HepG2 (cell line): ENCODE data around the gene MYBPC2. TPM values are rescaled to one million over a fixed set of nuclear protein-coding genes. Genes with fewer than 3 reads are reported as not detected.

ENCODE experiments used
- ATAC-seq: fragments of 200-7000 bp; cut with Tn5 transposase; 3 replicates; pipeline ENCODE4 v1.9.1; 2020; ENCODE audit warnings: mild to moderate bottlenecking, moderate library complexity
- BruUV-seq: library from RNA; stranded (reverse); fragments of 400-500 nt; replicated peaks from 2 replicates; lab custom pipeline; 2021; lab: Mats Ljungman, UMichigan
- CTCF ChIA-PET: fragments of 300-600 bp; formaldehyde crosslinking; extraction: SDS; loops from one replicate; lab custom pipeline; 2021; ENCODE audit warnings: low total read pairs, inconsistent platforms, low intra/inter-chr PET ratio; lab: Yijun Ruan, JAX
- POLR2A ChIA-PET: fragments of 350-600 bp; sonication (Branson Sonifier 250); formaldehyde crosslinking; loops from one replicate; lab custom pipeline; 2020; ENCODE audit warnings: antibody characterized with exemption, inconsistent platforms; lab: Yijun Ruan, JAX
- DNase-seq: peaks from one replicate; pipeline ENCODE4 v3.0.0-alpha.2; 2015; ENCODE audit warnings: low spot score
- FAIRE-seq: peaks from 3 replicates; lab custom pipeline; 2011; peaks lifted over from hg19 to GRCh38; lab: Jason Lieb, UNC
- H2AFZ ChIP-seq: one replicate; pipeline ENCODE4 v1.6.1; 2011; ENCODE audit warnings: low read length, inconsistent platforms
- H3K27ac ChIP-seq: fragments of 300-600 bp; 3 replicates; pipeline ENCODE4 v1.8.0; 2011; ENCODE audit warnings: mixed run types, mild to moderate bottlenecking, mixed read lengths, low read length, inconsistent platforms; ENCODE audit not compliant: insufficient read depth; ENCODE audit errors: extremely low read length
- H3K27me3 ChIP-seq, 2 experiments: fragments of 200-600 bp in 1 of 2; 2 replicates in 1 of 2; 3 replicates in 1 of 2; pipeline versions ENCODE4 v1.6.0 to v1.8.0; 2011; ENCODE audit warnings: low read length in 2 of 2, mild to moderate bottlenecking in 2 of 2, moderate library complexity in 2 of 2, inconsistent platforms in 1 of 2; ENCODE audit not compliant: insufficient read depth in 2 of 2, control insufficient read depth in 1 of 2
- H3K36me3 ChIP-seq, 2 experiments: fragments of 200-600 bp in 1 of 2; replicated peaks in 1 of 2; 2 replicates in 1 of 2; 3 replicates in 1 of 2; pipeline versions ENCODE4 v1.5.1 to v1.8.0; 2011; ENCODE audit warnings: low read length in 2 of 2, inconsistent platforms in 1 of 2; ENCODE audit not compliant: insufficient read depth in 2 of 2, control insufficient read depth in 1 of 2
- H3K4me1 ChIP-seq: 2 replicates; pipeline ENCODE4 v1.5.1; 2012; ENCODE audit warnings: low read length, inconsistent platforms; ENCODE audit not compliant: insufficient read depth
- H3K4me2 ChIP-seq: 2 replicates; pipeline ENCODE4 v1.6.0; 2011; ENCODE audit warnings: low read depth, low read length, inconsistent platforms
- H3K4me3 ChIP-seq, 3 experiments: fragments of 200-600 bp in 1 of 3; sonication (generic), shearing (Covaris generic) in 1 of 3; replicated peaks in 1 of 3; 2 replicates each; pipeline ENCODE4 v1.5.1; 2011 to 2016; ENCODE audit warnings: low read length in 3 of 3, inconsistent platforms in 2 of 3, low read depth in 2 of 3, mild to moderate bottlenecking in 2 of 3, control low read depth in 1 of 3, mixed read lengths in 1 of 3; ENCODE audit not compliant: insufficient read depth in 1 of 3
- H3K79me2 ChIP-seq: one replicate; pipeline ENCODE4 v1.6.1; 2011; ENCODE audit warnings: low read length, inconsistent platforms; ENCODE audit not compliant: insufficient read depth
- H3K9ac ChIP-seq: 2 replicates; pipeline ENCODE4 v1.6.0; 2011; ENCODE audit warnings: mild to moderate bottlenecking, low read depth, low read length, inconsistent platforms; ENCODE audit not compliant: insufficient read depth
- H3K9me3 ChIP-seq: 2 replicates; pipeline ENCODE4 v1.5.1; 2012; ENCODE audit warnings: mild to moderate bottlenecking, low read length
- H4K20me1 ChIP-seq: 2 replicates; pipeline ENCODE4 v1.6.0; 2011; ENCODE audit warnings: inconsistent platforms, mild to moderate bottlenecking, low read length, moderate library complexity; ENCODE audit not compliant: insufficient read depth
- CBX1 ChIP-seq: IDR thresholded peaks from one replicate; pipeline ENCODE4 v1.6.1; 2016; ENCODE audit warnings: antibody characterized with exemption, low read depth
- FOXC1 ChIP-seq: sonication (generic); formaldehyde crosslinking; IDR thresholded peaks from 2 replicates; pipeline ENCODE4 v1.8.0; 2022; ENCODE audit warnings: mild to moderate bottlenecking, missing genetic modification reagents, borderline replicate concordance
- HMGXB3 ChIP-seq: sonication (generic); formaldehyde crosslinking; IDR thresholded peaks from 2 replicates; pipeline ENCODE4 v1.4.0; 2020; ENCODE audit warnings: missing genetic modification reagents, borderline replicate concordance
- IRX3 ChIP-seq: sonication (generic); formaldehyde crosslinking; IDR thresholded peaks from 2 replicates; pipeline ENCODE4 v1.8.1; 2023; ENCODE audit warnings: mild to moderate bottlenecking, low read depth, missing genetic modification reagents, borderline replicate concordance
- MAF1 ChIP-seq: sonication (generic); formaldehyde crosslinking; IDR thresholded peaks from 2 replicates; pipeline ENCODE4 v1.5.0; 2020; ENCODE audit warnings: missing genetic modification reagents, borderline replicate concordance
- NCOR1 ChIP-seq: fragments of 200-600 bp; sonication (generic); IDR thresholded peaks from 2 replicates; pipeline ENCODE4 v1.7.0; 2017; ENCODE audit warnings: antibody characterized with exemption, low read length, borderline replicate concordance
- NFATC3 ChIP-seq: sonication (generic); formaldehyde crosslinking; IDR thresholded peaks from 2 replicates; pipeline ENCODE4 v1.5.1; 2020; ENCODE audit warnings: mild to moderate bottlenecking, missing genetic modification reagents
- NFYB ChIP-seq: sonication (generic); formaldehyde crosslinking; IDR thresholded peaks from 2 replicates; pipeline ENCODE4 v1.4.0; 2020; ENCODE audit warnings: missing genetic modification reagents
- PBX2 ChIP-seq: IDR thresholded peaks from 2 replicates; pipeline ENCODE4 v1.6.1; 2016; ENCODE audit warnings: control low read depth
- PHF8 ChIP-seq: sonication (generic); formaldehyde crosslinking; IDR thresholded peaks from 2 replicates; pipeline ENCODE4 v1.5.0; 2020; ENCODE audit warnings: missing genetic modification reagents
- SNRNP70 ChIP-seq: fragments of 200-400 bp; formaldehyde crosslinking; IDR thresholded peaks from 2 replicates; pipeline ENCODE4 v1.6.1; 2017; ENCODE audit warnings: mild to moderate bottlenecking, low read depth, low read length, moderate library complexity
- TEAD3 ChIP-seq: optimal IDR thresholded peaks from 2 replicates; pipeline ENCODE3; 2016; ENCODE audit warnings: borderline replicate concordance
- ZFX ChIP-seq: sonication (generic); formaldehyde crosslinking; IDR thresholded peaks from 2 replicates; pipeline ENCODE4 v1.4.0; 2020; ENCODE audit warnings: mild to moderate bottlenecking, low read depth, missing genetic modification reagents, moderate library complexity
- ZNF136 ChIP-seq: sonication (generic); formaldehyde crosslinking; IDR thresholded peaks from 2 replicates; pipeline ENCODE4 v1.8.1; 2022; ENCODE audit warnings: low read depth, mild to moderate bottlenecking, moderate library complexity, missing genetic modification reagents
- ZNF160 ChIP-seq: sonication (generic); formaldehyde crosslinking; IDR thresholded peaks from 2 replicates; pipeline ENCODE4 v1.8.0; 2022; ENCODE audit warnings: mild to moderate bottlenecking, inconsistent platforms, missing genetic modification reagents
- ZNF614 ChIP-seq: IDR thresholded peaks from 2 replicates; pipeline ENCODE4 v1.6.1; 2018; ENCODE audit warnings: missing biosample characterization, missing genetic modification reagents, inconsistent platforms, borderline replicate concordance
- ZNF629 ChIP-seq: sonication (generic); formaldehyde crosslinking; conservative IDR thresholded peaks from 2 replicates; pipeline ENCODE4 v1.5.0; 2020; ENCODE audit warnings: missing genetic modification reagents
- WGBS: methylation state at CpG from one replicate; pipeline ENCODE4 v1.1.6; 2017; ENCODE audit warnings: low lambda C conversion rate; 5-methylcytosine and 5-hydroxymethylcytosine counted together
- in situ Hi-C: cut with HindIII; loops from 2 replicates; pipeline ENCODE4 v1.10.0; 2017; ENCODE audit warnings: low pct_unique_long_range_greater_than_20kb; ENCODE audit not compliant: extremely low pct_ligation_motif_present
- intact Hi-C: fragments of 100-400 bp; cut with micrococcal nuclease; formaldehyde crosslinking; loops from one replicate; pipeline ENCODE4 v1.10.0; 2022; ENCODE audit not compliant: unreplicated experiment
- polyA plus RNA-seq, 8 experiments: library from polyadenylated mRNA; depleted of rRNA in 3 of 8; stranded (reverse) in 7 of 8; unstranded in 1 of 8; fragments of >200 nt; fragmentation: Illumina TruSeq in 4 of 8; extraction: Trizol in 4 of 8; gene quantifications; 2 replicates each; pipeline versions ENCODE4 v1.2.1 to v1.2.3, GENCODE V29; 2011 to 2016; ENCODE audit warnings: low read depth in 4 of 8, missing spikeins in 1 of 8, mixed read lengths in 1 of 8; ENCODE audit not compliant: insufficient read depth in 1 of 8
- total RNA-seq, 5 experiments: library from RNA; depleted of rRNA; stranded (reverse); fragments of >200 nt; fragmentation: Illumina TruSeq; extraction: Trizol; gene quantifications; 2 replicates each; pipeline ENCODE4 v1.2.3, GENCODE V29; 2016; ENCODE audit warnings: low read depth in 1 of 5

MYBPC2 gene
- total and polyA plus RNA-seq, 2 of the 13 experiments (the other 11 are each of a cell fraction or from before 2014, with no cell fraction given), result not detected

- FAIRE-seq (no peak), ATAC-seq (no peak), DNase-seq (no peak)
- Histone ChIP-seq H3K9me3 (no peaks in the 10 kb centered on the region), H3K27ac (no peak overlapping the region), H2AFZ (no peak overlapping the region), H3K27me3 (peaks cover 8 to 23% of the 10 kb centered on the region in 2 experiments; a peak in 4 of 5 replicates), H3K79me2 (no peaks in the 10 kb centered on the region), H3K36me3 (no peaks in the 10 kb centered on the region), H3K4me3 (no peak overlapping the region), H3K4me1 (peaks cover 10% of the 10 kb centered on the region), H4K20me1 (no peaks in the 10 kb centered on the region), H3K9ac (no peak overlapping the region), H3K4me2 (no peak overlapping the region)
- in situ Hi-C loops (no loop called here), intact Hi-C loops (no loop called here)
- no peak for TF ChIP-seq ZNF160 (CRISPR knock-in tag)
- TF ChIP-seq NFYB (CRISPR knock-in tag), result no peak
- TF ChIP-seq ZNF136 (CRISPR knock-in tag), result no peak
- no peak for TF ChIP-seq ZFX (CRISPR knock-in tag)
- no peak for TF ChIP-seq ZNF629 (CRISPR knock-in tag)
- TF ChIP-seq NCOR1, result no peak
- TF ChIP-seq NFATC3, result no peak
- no peak for TF ChIP-seq SNRNP70
- no peak for TF ChIP-seq TEAD3 (CRISPR knock-in tag)
- TF ChIP-seq MAF1, result no peak
- no peak for TF ChIP-seq CBX1
- no peak for TF ChIP-seq FOXC1 (CRISPR knock-in tag)
- TF ChIP-seq IRX3 (CRISPR knock-in tag), result no peak
- TF ChIP-seq ZNF614, result no peak
- TF ChIP-seq HMGXB3 (CRISPR knock-in tag), result no peak
- TF ChIP-seq PBX2 (CRISPR knock-in tag), result no peak
- no peak for TF ChIP-seq PHF8
- WGBS, result 14% methylated on average over 7 of the region's 7 CpGs
- no TSS peak for BruUV-seq
- ChIA-PET POLR2A (no interaction called here), CTCF (no interaction called here)
These were observed 3.8 kb upstream of the MYBPC2 start for GRCh38 chr19:50428772-50429463.
